ENCODE measurements around the gene LMTK2. TPM values are rescaled to one million over a fixed set of nuclear protein-coding genes. Genes with fewer than 3 reads are reported as not detected.

LMTK2 gene
- total and polyA plus RNA-seq, 3 donors from 2014 or later: 16.1 to 36.1 (median 35.5) TPM

DNA sequence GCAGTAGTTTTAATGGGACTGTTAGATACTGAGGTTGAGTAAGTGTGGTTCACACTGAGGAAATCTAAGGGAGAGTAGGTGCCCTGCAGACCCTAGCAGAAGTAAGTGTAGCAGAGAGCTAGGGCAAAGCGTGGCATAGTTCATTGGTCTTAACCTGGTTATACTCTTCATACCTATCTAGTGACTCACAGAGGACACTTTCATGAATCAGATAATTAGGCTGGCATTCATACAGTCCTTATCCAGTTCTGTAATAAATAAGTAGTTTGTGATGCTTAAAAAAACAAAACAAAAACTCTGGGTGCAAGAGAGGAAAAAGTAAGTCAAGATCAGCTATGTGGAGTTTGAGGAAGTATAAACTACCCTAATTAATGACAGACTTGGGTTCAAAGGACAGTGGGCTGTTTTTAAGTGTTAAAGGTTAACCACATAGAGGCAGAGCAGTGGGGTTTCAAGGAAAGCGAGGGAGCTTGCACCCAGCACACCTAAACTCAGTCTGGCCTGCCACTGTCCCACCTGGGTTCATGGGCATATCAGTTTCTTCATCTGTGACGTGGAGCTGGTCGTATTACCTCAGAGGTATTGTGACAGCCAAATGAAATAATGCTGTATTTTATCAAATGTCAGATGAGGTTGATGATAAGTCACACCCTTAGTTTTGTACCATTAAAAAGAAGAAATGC, 27.1 kb downstream of the LMTK2 start:
- TF ChIP-seq, protein P1, sequence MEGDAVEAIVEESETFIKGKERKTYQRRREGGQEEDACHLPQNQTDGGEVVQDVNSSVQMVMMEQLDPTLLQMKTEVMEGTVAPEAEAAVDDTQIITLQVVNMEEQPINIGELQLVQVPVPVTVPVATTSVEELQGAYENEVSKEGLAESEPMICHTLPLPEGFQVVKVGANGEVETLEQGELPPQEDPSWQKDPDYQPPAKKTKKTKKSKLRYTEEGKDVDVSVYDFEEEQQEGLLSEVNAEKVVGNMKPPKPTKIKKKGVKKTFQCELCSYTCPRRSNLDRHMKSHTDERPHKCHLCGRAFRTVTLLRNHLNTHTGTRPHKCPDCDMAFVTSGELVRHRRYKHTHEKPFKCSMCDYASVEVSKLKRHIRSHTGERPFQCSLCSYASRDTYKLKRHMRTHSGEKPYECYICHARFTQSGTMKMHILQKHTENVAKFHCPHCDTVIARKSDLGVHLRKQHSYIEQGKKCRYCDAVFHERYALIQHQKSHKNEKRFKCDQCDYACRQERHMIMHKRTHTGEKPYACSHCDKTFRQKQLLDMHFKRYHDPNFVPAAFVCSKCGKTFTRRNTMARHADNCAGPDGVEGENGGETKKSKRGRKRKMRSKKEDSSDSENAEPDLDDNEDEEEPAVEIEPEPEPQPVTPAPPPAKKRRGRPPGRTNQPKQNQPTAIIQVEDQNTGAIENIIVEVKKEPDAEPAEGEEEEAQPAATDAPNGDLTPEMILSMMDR (IDR thresholded peaks at IDR 0.05): no peak
- TF ChIP-seq POLR2A (IDR thresholded peaks at IDR 0.05): no peak
- Histone ChIP-seq H3K4me3 (no peak overlapping the region), H3K9me3 (no peaks in the 10 kb centered on the region), H3K27ac (no peak overlapping the region), H3K4me1 (peaks cover 30% of the 10 kb centered on the region), H3K36me3 (ENCODE audit: low read depth, missing control alignments) (no peaks in the 10 kb centered on the region), H3K27me3 (no peaks in the 10 kb centered on the region)
- 81 to 89% methylated on average over 4 of the region's 4 CpGs for WGBS, 2 donors
- intact Hi-C loops (cut with DNase I; ENCODE audit: low total_unique reads): no loop called here
- no peak for DNase-seq

DNA sequence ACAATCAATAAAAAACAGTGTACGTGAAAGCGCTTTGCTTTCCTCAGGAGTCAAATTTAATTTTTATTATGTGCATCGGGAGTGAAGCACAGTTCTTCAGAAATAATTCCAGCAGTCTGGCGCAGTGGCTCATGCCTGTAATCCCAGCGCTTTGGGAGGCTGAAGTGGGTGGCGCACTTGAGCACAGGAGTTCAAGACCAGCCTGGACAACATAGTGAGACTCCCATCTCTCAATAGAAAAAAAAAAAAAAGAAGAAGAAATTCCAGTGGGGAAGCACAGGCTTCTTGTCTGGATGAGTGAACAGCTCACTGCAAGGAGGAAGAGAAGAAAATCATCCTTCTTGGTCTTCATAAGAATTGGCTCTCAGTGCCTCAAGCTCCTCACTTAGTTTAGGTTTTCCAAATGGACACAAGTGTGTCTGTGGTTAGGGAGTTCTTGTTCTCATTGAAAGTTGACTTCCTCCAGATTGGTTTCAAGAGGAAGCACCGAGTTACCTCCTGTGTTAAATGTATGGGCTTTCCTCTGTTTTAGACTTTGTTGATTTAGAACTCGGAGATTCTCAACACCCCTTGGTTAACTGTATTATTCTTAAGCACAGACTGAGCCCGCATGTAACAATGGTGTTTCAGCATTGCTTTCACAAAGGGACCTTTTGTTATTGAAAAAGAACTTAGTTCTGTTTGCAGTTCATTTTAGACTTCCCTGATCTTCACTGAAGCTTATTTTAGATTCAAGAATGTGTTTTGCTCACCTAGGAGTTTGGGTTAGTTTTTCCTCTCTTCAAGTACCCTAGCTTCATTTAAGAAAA, 28.0 kb downstream of the LMTK2 start:
- 82 to 83% methylated on average over 9 of the region's 9 CpGs for WGBS, 2 donors
- Histone ChIP-seq H3K27ac (no peak overlapping the region), H3K4me1 (peaks cover 30% of the 10 kb centered on the region), H3K36me3 (ENCODE audit: low read depth, missing control alignments) (no peaks in the 10 kb centered on the region), H3K27me3 (no peaks in the 10 kb centered on the region), H3K4me3 (no peak overlapping the region), H3K9me3 (no peaks in the 10 kb centered on the region)
- TF ChIP-seq, protein P1 (IDR thresholded peaks at IDR 0.05): no peak
- TF ChIP-seq POLR2A (IDR thresholded peaks at IDR 0.05): no peak
- DNase-seq: no peak
- intact Hi-C loops (cut with DNase I; ENCODE audit: low total_unique reads): no loop called here

DNA sequence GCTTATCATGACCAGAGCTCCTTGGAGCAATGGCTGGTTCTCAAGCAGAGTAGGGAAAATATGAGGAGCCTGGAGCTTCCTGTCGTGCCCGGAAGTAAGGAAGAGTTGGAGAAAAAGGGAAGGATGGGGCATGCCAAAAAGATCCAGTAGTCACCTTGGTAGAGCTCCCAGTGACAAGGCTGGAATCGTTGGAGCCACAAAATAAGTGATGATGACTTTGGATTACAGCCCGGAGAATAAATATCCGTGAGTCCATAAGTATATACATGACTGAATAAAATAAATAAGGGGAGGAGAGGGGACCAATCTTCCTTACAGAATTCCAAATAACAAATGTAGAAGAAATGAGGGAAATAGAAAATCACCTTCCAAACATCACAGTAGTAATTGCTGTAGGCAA, 29.3 kb downstream of the LMTK2 start:
- H3K4me1 ChIP-seq: peaks cover 22% of the 10 kb centered on the region

DNA sequence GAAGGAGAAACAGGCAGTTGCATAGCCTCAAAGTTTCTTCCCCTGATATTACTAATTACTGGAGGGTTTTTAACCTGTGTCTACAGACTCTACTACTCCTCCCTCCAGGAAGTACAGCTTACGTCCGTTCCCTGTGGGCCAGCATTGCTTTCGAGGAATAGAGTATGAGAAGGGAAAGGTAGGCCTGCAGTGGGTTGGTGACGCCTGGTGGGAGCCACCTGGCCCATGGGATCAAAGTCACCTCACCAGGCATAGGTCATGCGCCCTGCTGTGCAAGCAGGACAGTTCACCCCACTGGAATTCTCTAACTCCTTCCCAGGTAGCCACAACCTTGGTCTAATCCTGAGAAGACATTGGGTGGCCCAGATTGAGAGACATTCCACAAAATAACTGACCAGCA, 29.8 kb downstream of the LMTK2 start:
- Histone ChIP-seq H3K36me3 (ENCODE audit: low read depth, missing control alignments) (no peaks in the 10 kb centered on the region), H3K9me3 (no peaks in the 10 kb centered on the region), H3K4me1 (peaks cover 17% of the 10 kb centered on the region), H3K27ac (no peak overlapping the region), H3K4me3 (no peak overlapping the region), H3K27me3 (no peaks in the 10 kb centered on the region)
- intact Hi-C loops (cut with DNase I; ENCODE audit: low total_unique reads): no loop called here
- 95 to 97% methylated on average over 5 of the region's 5 CpGs for WGBS, 2 donors
- DNase-seq: no peak
- TF ChIP-seq POLR2A (IDR thresholded peaks at IDR 0.05): no peak
- TF ChIP-seq, protein P1 (IDR thresholded peaks at IDR 0.05): no peak

More for the DNA sequence above, 29.3 kb downstream of the LMTK2 start:
- intact Hi-C loops (cut with DNase I; ENCODE audit: low total_unique reads): no loop called here
- H3K36me3 ChIP-seq (ENCODE audit: low read depth, missing control alignments): no peaks in the 10 kb centered on the region
- 70 to 73% methylated on average over 5 of the region's 5 CpGs for WGBS, 2 donors
- no peak for TF ChIP-seq POLR2A (IDR thresholded peaks at IDR 0.05)
- no peak overlapping the region for H3K27ac ChIP-seq
- no peaks in the 10 kb centered on the region for H3K9me3 ChIP-seq
- no peak overlapping the region for H3K4me3 ChIP-seq
- H3K27me3 ChIP-seq: no peaks in the 10 kb centered on the region
- no peak for DNase-seq

DNA sequence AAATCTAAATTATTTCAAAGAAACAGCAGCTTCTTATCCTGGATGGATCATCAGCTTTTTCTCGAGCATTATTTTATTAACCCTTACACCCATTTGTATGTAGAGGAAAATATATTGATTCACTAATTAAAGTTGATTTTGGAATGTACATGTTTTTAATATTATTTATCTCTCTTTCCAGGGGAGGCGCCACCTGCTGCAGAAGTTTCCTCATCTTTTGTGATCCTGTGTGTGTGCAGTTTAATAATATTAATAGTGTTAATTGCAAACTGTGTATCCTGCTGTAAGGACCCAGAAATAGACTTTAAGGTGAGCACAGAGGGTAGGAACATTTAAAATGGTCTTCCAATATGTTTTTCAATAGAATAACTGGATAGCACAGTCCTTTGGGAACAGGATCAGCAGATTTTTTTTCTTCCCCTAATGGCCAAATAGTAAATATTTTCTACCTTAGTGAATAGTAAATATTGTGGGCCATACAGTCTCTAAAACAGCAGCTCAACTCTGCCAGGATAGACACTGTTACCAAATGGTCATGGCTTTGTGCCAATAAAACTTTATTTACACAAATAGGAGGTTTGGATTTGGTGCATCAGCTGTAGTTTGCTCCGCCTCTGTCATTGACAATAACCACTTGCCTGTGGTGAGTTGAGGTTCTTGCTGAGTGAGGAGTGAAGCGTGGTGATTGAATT, 30.6 kb downstream of the LMTK2 start:
- no peaks in the 10 kb centered on the region for H3K36me3 ChIP-seq (ENCODE audit: low read depth, missing control alignments)
- DNase-seq: no peak
- H3K4me3 ChIP-seq: no peak overlapping the region
- intact Hi-C loops (cut with DNase I; ENCODE audit: low total_unique reads): no loop called here
- H3K27ac ChIP-seq: no peak overlapping the region
- WGBS, 2 donors: 84 to 90% methylated on average over 4 of the region's 4 CpGs
- TF ChIP-seq POLR2A (IDR thresholded peaks at IDR 0.05): no peak
- TF ChIP-seq, protein P1 (IDR thresholded peaks at IDR 0.05): no peak
- H3K4me1 ChIP-seq: peaks cover 9% of the 10 kb centered on the region
- H3K9me3 ChIP-seq: no peaks in the 10 kb centered on the region
- H3K27me3 ChIP-seq: no peaks in the 10 kb centered on the region
